SK-N-SH treated with all-trans-retinoic acid at 6 μM for 48 hours (cell line): Measurements from ENCODE around the gene FRYL.
A peak's percentile ranks its signal among the peaks of the same experiment; 100 is the strongest.
"Not testable (repeated sequence)": the region's sequence is repeated elsewhere in the genome, so short reads cannot be mapped to it uniquely, and the experiment has no call there.

Experiments
- ATAC-seq: fragments of 200-7000 bp; cut with Tn5 transposase; 3 replicates; pipeline ENCODE4 v1.9.1; 2020; ENCODE audit warnings: mild to moderate bottlenecking, moderate library complexity
- ARNTL ChIP-seq: fragments of 450-650 bp; formaldehyde crosslinking; IDR thresholded peaks from 2 replicates; pipeline ENCODE4 v1.5.0; 2020; ENCODE audit warnings: low read depth, mild to moderate bottlenecking, moderate library complexity, borderline replicate concordance
- BACH2 ChIP-seq: fragments of 250-450 bp; sonication (Bioruptor Pico); IDR thresholded peaks from 2 replicates; pipeline ENCODE4 v1.9.0; 2021; ENCODE audit warnings: mild to moderate bottlenecking, borderline replicate concordance
- ESRRG ChIP-seq: fragments of 250-450 bp; sonication (Bioruptor Pico); IDR thresholded peaks from 2 replicates; pipeline ENCODE4 v1.6.1; 2021; ENCODE audit warnings: mild to moderate bottlenecking
- GLIS3 ChIP-seq: fragments of 250-450 bp; sonication (Bioruptor Pico); IDR thresholded peaks from 2 replicates; pipeline ENCODE4 v1.5.0; 2020; ENCODE audit warnings: mild to moderate bottlenecking, moderate library complexity
- ISL1 ChIP-seq: fragments of 250-450 bp; sonication (Bioruptor Pico); IDR thresholded peaks from 2 replicates; pipeline ENCODE4 v2.1.2; 2022; ENCODE audit warnings: mild to moderate bottlenecking, moderate library complexity
- OSR1 ChIP-seq: fragments of 250-450 bp; sonication (Bioruptor Pico); IDR thresholded peaks from 2 replicates; pipeline ENCODE4 v1.8.0; 2022; ENCODE audit warnings: moderate library complexity, mild to moderate bottlenecking, inconsistent platforms
- PPARA ChIP-seq: fragments of 250-450 bp; sonication (Bioruptor Pico); IDR thresholded peaks from 2 replicates; pipeline ENCODE4 v1.5.0; 2020; ENCODE audit warnings: mild to moderate bottlenecking, borderline replicate concordance
- RARB ChIP-seq: fragments of 250-450 bp; sonication (Bioruptor Pico); IDR thresholded peaks from 2 replicates; pipeline ENCODE4 v1.8.0; 2021; ENCODE audit warnings: mild to moderate bottlenecking, moderate library complexity
- SNAI2 ChIP-seq: fragments of 250-450 bp; sonication (Bioruptor Pico); IDR thresholded peaks from 2 replicates; pipeline ENCODE4 v1.5.0; 2020; ENCODE audit warnings: mild to moderate bottlenecking, moderate library complexity
- TCF4 ChIP-seq: fragments of 250-450 bp; sonication (Bioruptor Pico); IDR thresholded peaks from 2 replicates; pipeline ENCODE4 v1.8.0; 2021; ENCODE audit warnings: mild to moderate bottlenecking, moderate library complexity, borderline replicate concordance
- TOX ChIP-seq: fragments of 250-450 bp; sonication (Bioruptor Pico); IDR thresholded peaks from 2 replicates; pipeline ENCODE4 v1.8.0; 2021; ENCODE audit warnings: mild to moderate bottlenecking, moderate library complexity, borderline replicate concordance
- ZFP3 ChIP-seq: fragments of 250-450 bp; sonication (Bioruptor Pico); IDR thresholded peaks from 2 replicates; pipeline ENCODE4 v1.5.0; 2020; ENCODE audit warnings: mild to moderate bottlenecking, moderate library complexity
- TF ChIP-seq, protein P1 (sequence below): fragments of 250-450 bp; sonication (Bioruptor Pico); IDR thresholded peaks from 2 replicates; pipeline ENCODE4 v1.5.1; 2020; ENCODE audit warnings: low read depth, mild to moderate bottlenecking, moderate library complexity
- TF ChIP-seq, protein P2 (sequence below): fragments of 250-450 bp; sonication (Bioruptor Pico); IDR thresholded peaks from 2 replicates; pipeline ENCODE4 v1.5.0; 2020; ENCODE audit warnings: mild to moderate bottlenecking, moderate library complexity
- TF ChIP-seq, protein P3 (sequence below): fragments of 250-450 bp; sonication (Bioruptor Pico); IDR thresholded peaks from 2 replicates; pipeline ENCODE4 v1.5.1; 2021; ENCODE audit warnings: mild to moderate bottlenecking, moderate library complexity
- TF ChIP-seq, protein P4 (sequence below): fragments of 250-450 bp; sonication (Bioruptor Pico); IDR thresholded peaks from 2 replicates; pipeline ENCODE4 v1.8.0; 2021; ENCODE audit warnings: low read depth, mild to moderate bottlenecking, moderate library complexity, borderline replicate concordance

FRYL gene

DNA sequence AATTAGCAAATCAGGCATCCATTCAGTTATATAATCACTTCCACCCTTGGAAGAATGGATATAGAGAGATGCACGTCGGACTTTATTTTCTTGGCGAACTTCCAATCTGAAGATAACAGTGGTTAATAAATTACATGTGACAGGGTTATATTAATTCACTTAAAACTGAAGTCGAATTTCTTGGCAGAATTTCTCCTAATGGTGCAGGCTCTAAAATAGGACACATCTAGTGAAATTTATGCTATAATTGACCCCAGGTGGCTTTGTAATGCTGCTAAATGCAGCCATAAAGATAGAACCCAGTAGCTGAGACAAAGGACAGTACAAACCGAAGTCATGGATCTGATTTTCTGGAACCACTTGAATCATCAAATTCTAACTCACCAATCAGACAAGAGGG, 317.7 kb downstream of the FRYL start (continued):
- TF ChIP-seq, protein P1, sequence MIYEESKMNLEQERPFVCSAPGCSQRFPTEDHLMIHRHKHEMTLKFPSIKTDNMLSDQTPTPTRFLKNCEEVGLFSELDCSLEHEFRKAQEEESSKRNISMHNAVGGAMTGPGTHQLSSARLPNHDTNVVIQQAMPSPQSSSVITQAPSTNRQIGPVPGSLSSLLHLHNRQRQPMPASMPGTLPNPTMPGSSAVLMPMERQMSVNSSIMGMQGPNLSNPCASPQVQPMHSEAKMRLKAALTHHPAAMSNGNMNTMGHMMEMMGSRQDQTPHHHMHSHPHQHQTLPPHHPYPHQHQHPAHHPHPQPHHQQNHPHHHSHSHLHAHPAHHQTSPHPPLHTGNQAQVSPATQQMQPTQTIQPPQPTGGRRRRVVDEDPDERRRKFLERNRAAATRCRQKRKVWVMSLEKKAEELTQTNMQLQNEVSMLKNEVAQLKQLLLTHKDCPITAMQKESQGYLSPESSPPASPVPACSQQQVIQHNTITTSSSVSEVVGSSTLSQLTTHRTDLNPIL = peak; percentile 72; the same call in 1 of the 2 replicates

DNA sequence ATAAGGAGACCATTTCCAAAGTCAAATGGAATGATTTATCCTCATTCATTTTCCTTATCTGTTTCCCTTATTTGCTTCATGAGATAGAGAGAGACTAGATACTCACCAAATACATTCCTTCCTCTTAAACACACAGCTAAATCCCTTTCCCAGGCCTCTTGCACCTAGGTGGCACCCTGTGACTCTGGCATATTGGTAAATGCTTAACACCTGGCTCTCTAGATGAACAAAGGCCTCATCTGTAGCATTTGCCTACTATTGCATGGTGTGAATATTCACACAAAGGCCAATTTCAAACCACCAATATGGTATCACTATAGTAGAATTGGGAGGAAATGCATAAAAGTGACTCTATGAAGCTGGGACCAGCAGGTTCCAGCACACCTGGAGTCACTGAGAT, 319.1 kb downstream of the FRYL start:
- no peak for ATAC-seq
- TF ChIP-seq ZFP3 = no peak
- TF ChIP-seq, protein P2, sequence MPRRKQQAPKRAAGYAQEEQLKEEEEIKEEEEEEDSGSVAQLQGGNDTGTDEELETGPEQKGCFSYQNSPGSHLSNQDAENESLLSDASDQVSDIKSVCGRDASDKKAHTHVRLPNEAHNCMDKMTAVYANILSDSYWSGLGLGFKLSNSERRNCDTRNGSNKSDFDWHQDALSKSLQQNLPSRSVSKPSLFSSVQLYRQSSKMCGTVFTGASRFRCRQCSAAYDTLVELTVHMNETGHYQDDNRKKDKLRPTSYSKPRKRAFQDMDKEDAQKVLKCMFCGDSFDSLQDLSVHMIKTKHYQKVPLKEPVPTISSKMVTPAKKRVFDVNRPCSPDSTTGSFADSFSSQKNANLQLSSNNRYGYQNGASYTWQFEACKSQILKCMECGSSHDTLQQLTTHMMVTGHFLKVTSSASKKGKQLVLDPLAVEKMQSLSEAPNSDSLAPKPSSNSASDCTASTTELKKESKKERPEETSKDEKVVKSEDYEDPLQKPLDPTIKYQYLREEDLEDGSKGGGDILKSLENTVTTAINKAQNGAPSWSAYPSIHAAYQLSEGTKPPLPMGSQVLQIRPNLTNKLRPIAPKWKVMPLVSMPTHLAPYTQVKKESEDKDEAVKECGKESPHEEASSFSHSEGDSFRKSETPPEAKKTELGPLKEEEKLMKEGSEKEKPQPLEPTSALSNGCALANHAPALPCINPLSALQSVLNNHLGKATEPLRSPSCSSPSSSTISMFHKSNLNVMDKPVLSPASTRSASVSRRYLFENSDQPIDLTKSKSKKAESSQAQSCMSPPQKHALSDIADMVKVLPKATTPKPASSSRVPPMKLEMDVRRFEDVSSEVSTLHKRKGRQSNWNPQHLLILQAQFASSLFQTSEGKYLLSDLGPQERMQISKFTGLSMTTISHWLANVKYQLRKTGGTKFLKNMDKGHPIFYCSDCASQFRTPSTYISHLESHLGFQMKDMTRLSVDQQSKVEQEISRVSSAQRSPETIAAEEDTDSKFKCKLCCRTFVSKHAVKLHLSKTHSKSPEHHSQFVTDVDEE (CRISPR knock-in tag) = no peak
- TF ChIP-seq ESRRG (CRISPR knock-in tag) = no peak
- TF ChIP-seq, protein P3, sequence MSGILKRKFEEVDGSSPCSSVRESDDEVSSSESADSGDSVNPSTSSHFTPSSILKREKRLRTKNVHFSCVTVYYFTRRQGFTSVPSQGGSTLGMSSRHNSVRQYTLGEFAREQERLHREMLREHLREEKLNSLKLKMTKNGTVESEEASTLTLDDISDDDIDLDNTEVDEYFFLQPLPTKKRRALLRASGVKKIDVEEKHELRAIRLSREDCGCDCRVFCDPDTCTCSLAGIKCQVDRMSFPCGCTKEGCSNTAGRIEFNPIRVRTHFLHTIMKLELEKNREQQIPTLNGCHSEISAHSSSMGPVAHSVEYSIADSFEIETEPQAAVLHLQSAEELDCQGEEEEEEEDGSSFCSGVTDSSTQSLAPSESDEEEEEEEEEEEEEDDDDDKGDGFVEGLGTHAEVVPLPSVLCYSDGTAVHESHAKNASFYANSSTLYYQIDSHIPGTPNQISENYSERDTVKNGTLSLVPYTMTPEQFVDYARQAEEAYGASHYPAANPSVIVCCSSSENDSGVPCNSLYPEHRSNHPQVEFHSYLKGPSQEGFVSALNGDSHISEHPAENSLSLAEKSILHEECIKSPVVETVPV = no peak
- no peak for TF ChIP-seq OSR1
- no peak for TF ChIP-seq ARNTL
- TF ChIP-seq TCF4 (CRISPR knock-in tag) = no peak
- TF ChIP-seq SNAI2 = no peak
- TF ChIP-seq GLIS3 (CRISPR knock-in tag) = no peak
- TF ChIP-seq, protein P4, sequence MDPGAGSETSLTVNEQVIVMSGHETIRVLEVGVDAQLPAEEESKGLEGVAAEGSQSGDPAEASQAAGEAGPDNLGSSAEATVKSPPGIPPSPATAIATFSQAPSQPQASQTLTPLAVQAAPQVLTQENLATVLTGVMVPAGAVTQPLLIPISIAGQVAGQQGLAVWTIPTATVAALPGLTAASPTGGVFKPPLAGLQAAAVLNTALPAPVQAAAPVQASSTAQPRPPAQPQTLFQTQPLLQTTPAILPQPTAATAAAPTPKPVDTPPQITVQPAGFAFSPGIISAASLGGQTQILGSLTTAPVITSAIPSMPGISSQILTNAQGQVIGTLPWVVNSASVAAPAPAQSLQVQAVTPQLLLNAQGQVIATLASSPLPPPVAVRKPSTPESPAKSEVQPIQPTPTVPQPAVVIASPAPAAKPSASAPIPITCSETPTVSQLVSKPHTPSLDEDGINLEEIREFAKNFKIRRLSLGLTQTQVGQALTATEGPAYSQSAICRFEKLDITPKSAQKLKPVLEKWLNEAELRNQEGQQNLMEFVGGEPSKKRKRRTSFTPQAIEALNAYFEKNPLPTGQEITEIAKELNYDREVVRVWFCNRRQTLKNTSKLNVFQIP (CRISPR knock-in tag) = no peak
- TF ChIP-seq RARB (CRISPR knock-in tag) = no peak

DNA sequence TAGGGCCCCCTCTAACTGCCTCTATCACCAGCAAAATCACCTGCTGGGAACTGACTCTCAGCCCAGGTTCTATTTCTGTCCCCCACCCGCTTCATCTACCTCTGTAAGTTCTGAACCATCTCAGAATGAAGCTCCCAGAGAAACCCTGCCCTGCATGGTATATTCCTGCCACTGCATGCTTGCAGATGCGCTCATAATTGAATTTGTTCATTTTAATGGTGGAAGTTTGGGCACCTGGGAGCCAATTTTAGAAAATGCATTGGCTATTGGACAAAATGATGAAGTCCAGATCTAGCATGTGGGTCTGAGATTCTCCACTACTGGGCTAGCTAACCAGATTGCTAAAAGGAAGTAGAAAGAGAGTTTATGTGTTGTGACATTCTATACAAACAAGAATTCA, 325.5 kb downstream of the FRYL start:
- ATAC-seq = peak; percentile 36; the same call in 1 of the 3 replicates
- TF ChIP-seq OSR1 (no peak), BACH2 (CRISPR knock-in tag) (no peak), TCF4 (CRISPR knock-in tag) (0 out of 2 replicates have a peak, but pooled peaks have one; percentile 38)
- TF ChIP-seq, protein P2 (CRISPR knock-in tag) = peak; percentile 44; the same call in 1 of the 2 replicates

DNA sequence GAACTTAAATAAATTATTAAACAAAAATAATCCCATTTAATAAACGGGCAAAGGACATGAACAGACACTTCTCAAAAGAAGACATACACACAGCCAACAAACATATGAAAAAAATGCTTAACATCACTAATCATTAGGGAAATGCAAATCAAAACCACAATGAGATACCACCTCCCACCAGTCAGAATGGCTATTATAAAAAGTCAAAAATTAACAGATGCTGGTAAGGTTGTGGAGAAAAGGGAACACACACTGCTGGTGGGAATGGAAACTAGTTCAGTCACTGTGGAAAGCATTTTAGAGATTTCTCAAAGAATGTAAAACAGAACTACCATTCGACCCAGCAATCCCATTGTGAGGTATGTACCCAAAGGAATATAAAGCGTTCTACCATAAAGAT, 328.4 kb downstream of the FRYL start:
- not testable (repeated sequence) for ATAC-seq

DNA sequence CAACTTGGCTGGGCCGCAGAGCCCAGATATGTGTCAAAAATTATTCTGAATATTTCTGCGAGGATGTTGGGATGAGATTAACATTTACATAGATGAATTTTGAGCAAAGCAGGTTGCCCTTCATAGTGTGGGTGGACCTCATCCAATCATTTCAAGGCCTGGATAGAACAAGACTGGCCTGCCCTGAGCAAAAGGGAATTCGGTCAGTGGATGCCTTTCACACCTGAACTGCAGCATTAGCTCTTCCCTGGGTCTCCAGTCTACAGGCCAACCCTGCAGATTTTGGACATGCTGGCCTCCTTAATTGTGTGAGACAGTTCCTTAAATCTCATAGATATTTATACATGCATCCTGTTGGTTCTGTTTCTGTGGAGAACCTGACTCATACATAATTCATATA, 329.3 kb downstream of the FRYL start:
- TF ChIP-seq RARB (CRISPR knock-in tag) (no peak), TCF4 (CRISPR knock-in tag) (no peak), BACH2 (CRISPR knock-in tag) (no peak), PPARA (CRISPR knock-in tag) (no peak), TOX (CRISPR knock-in tag) (no peak), ISL1 (CRISPR knock-in tag) (no peak)
- TF ChIP-seq, protein P4 (CRISPR knock-in tag) = no peak
- TF ChIP-seq, protein P1 = no peak
- TF ChIP-seq, protein P3 = no peak
- ATAC-seq = no peak
